ENCODE data around the gene CREG1. TPM values are rescaled to one million over a fixed set of nuclear protein-coding genes. Genes with fewer than 3 reads are reported as not detected.

CREG1 gene
- total RNA-seq (2022) (80.7 and 91.5 TPM in 2 replicates), Bru-seq, nascent RNA (percentile 79 among the genes with signal in this experiment), BruChase-seq, experiment 1, labeled RNA remaining after a 2-hour chase (percentile 77 among the genes with signal in this experiment), BruChase-seq, experiment 2, labeled RNA remaining after a 6-hour chase (percentile 92 among the genes with signal in this experiment)
- long read RNA-seq, transcript CREG1-201 (4 exons, 1,974 nt), result major isoform, 185 of 197 reads
- long read RNA-seq, partial matches to known transcripts, result 5 of 197 reads
- long read RNA-seq, other reads (novel, unspliced or antisense), result 7 of 197 reads

- H3K4me3 Mint-ChIP-seq (ENCODE audit: unreplicated experiment), result peak within 1 kb of the TSS; percentile 82
- Histone ChIP-seq H3K36me3 (ENCODE audit: control insufficient read depth, insufficient read depth, low read length) (no peaks in the 10 kb centered on the region), H3K4me3 (ENCODE audit: low read depth, low read length) (peak within 1 kb of the TSS; percentile 65), H3K4me1 (no peaks in the 10 kb centered on the region; the same call in 1 of the 2 replicates), H3K27me3 (replicated peaks; ENCODE audit: control insufficient read depth, insufficient read depth, low read length) (no peaks in the 10 kb centered on the region), H3K9me3 (no peaks in the 10 kb centered on the region)
- POLR2A ChIA-PET, result interaction anchor here (0.5 to 2.2 kb wide), 10 partner anchors 8 to 333 kb away, joined by 3 to 29 read pairs (median 5); partner anchors contain the start of gene POU2F1
- peak within 1 kb of the TSS; percentile 40 for H3K27ac Mint-ChIP-seq (ENCODE audit: unreplicated experiment)
- TF ChIP-seq, protein P1, sequence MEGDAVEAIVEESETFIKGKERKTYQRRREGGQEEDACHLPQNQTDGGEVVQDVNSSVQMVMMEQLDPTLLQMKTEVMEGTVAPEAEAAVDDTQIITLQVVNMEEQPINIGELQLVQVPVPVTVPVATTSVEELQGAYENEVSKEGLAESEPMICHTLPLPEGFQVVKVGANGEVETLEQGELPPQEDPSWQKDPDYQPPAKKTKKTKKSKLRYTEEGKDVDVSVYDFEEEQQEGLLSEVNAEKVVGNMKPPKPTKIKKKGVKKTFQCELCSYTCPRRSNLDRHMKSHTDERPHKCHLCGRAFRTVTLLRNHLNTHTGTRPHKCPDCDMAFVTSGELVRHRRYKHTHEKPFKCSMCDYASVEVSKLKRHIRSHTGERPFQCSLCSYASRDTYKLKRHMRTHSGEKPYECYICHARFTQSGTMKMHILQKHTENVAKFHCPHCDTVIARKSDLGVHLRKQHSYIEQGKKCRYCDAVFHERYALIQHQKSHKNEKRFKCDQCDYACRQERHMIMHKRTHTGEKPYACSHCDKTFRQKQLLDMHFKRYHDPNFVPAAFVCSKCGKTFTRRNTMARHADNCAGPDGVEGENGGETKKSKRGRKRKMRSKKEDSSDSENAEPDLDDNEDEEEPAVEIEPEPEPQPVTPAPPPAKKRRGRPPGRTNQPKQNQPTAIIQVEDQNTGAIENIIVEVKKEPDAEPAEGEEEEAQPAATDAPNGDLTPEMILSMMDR (IDR thresholded peaks at IDR 0.05; ENCODE audit: insufficient read depth in 1 of 2, low read depth in 1 of 2, low read length in 1 of 2, severe bottlenecking in 1 of 2, unreplicated experiment in 1 of 2), result no peak
- no TSS peak for BruUV-seq (replicated peaks)
- no peaks in the 10 kb centered on the region for H3K36me3 Mint-ChIP-seq (ENCODE audit: insufficient read depth, unreplicated experiment)
- no peaks in the 10 kb centered on the region for H3K4me1 Mint-ChIP-seq (ENCODE audit: low read depth, unreplicated experiment)
- no peaks in the 10 kb centered on the region for H3K27me3 Mint-ChIP-seq (ENCODE audit: insufficient read depth, unreplicated experiment)
- CTCF ChIA-PET, result interaction anchor here (0.5 to 1.8 kb wide), 10 partner anchors 11 to 644 kb away, joined by 3 to 15 read pairs (median 4); partner anchors contain the start of gene POU2F1
- H3K9me3 Mint-ChIP-seq (ENCODE audit: unreplicated experiment), result no peaks in the 10 kb centered on the region
- intact Hi-C loops (cut with micrococcal nuclease; ENCODE audit: unreplicated experiment), result loop anchor here (1.0 kb wide), 1 partner anchor 21 kb away; no protein-coding TSS in a partner anchor
- DNase-seq, result peak; percentile 95 to 98
These were observed at the start of gene CREG1 for GRCh38 chr1:167553136-167554027. TSS of gene CREG1 (minus strand) at chr1:167553762.

GRCh38 chr1:167602840-167603239, 49.3 kb upstream of the CREG1 start:
- DNase-seq, result no peak
- Histone ChIP-seq H3K27me3 (replicated peaks; ENCODE audit: control insufficient read depth, insufficient read depth, low read length) (no peaks in the 10 kb centered on the region), H3K36me3 (ENCODE audit: control insufficient read depth, insufficient read depth, low read length) (no peaks in the 10 kb centered on the region), H3K4me3 (ENCODE audit: low read depth, low read length) (no peak overlapping the region), H3K4me1 (no peaks in the 10 kb centered on the region), H3K9me3 (peaks cover 11% of the 10 kb centered on the region)
- Mint-ChIP-seq H3K4me3 (ENCODE audit: unreplicated experiment) (no peak overlapping the region), H3K9me3 (ENCODE audit: unreplicated experiment) (peaks cover 10% of the 10 kb centered on the region), H3K27ac (ENCODE audit: unreplicated experiment) (no peak overlapping the region), H3K27me3 (ENCODE audit: insufficient read depth, unreplicated experiment) (no peaks in the 10 kb centered on the region), H3K4me1 (ENCODE audit: low read depth, unreplicated experiment) (peaks cover 14% of the 10 kb centered on the region), H3K36me3 (ENCODE audit: insufficient read depth, unreplicated experiment) (no peaks in the 10 kb centered on the region)
- intact Hi-C loops (cut with micrococcal nuclease; ENCODE audit: unreplicated experiment), result loop anchor here (5.0 kb wide), 1 partner anchor 479 kb away; no protein-coding TSS in a partner anchor
- TF ChIP-seq, protein P1 (IDR thresholded peaks at IDR 0.05; ENCODE audit: insufficient read depth in 1 of 2, low read depth in 1 of 2, low read length in 1 of 2, severe bottlenecking in 1 of 2, unreplicated experiment in 1 of 2), result no peak
- no TSS peak for BruUV-seq (replicated peaks)
- ChIA-PET CTCF (no interaction called here), POLR2A (no interaction called here)
